CD4-positive, alpha-beta T cell treated with Interleukin-4 for 4 hours (primary cell): ENCODE results near the gene RHEB.

Source experiments
- DNase-seq: peaks from one replicate; pipeline ENCODE4 v3.0.0-alpha.2; 2020

RHEB gene

GRCh38 chr7:151447312-151447711, 72.4 kb downstream of the RHEB start:
- DNase-seq: no peak

GRCh38 chr7:151446412-151446811, 73.3 kb downstream of the RHEB start:
- DNase-seq: no peak

- DNase-seq: peak; percentile 7
Observed at GRCh38 chr7:151444632-151445031, 75.1 kb downstream of the RHEB start.

- DNase-seq: no peak
Observed at GRCh38 chr7:151442776-151443496, 76.8 kb downstream of the RHEB start.

- no peak for DNase-seq
Observed at GRCh38 chr7:151440799-151441445, 78.8 kb downstream of the RHEB start.

DNA sequence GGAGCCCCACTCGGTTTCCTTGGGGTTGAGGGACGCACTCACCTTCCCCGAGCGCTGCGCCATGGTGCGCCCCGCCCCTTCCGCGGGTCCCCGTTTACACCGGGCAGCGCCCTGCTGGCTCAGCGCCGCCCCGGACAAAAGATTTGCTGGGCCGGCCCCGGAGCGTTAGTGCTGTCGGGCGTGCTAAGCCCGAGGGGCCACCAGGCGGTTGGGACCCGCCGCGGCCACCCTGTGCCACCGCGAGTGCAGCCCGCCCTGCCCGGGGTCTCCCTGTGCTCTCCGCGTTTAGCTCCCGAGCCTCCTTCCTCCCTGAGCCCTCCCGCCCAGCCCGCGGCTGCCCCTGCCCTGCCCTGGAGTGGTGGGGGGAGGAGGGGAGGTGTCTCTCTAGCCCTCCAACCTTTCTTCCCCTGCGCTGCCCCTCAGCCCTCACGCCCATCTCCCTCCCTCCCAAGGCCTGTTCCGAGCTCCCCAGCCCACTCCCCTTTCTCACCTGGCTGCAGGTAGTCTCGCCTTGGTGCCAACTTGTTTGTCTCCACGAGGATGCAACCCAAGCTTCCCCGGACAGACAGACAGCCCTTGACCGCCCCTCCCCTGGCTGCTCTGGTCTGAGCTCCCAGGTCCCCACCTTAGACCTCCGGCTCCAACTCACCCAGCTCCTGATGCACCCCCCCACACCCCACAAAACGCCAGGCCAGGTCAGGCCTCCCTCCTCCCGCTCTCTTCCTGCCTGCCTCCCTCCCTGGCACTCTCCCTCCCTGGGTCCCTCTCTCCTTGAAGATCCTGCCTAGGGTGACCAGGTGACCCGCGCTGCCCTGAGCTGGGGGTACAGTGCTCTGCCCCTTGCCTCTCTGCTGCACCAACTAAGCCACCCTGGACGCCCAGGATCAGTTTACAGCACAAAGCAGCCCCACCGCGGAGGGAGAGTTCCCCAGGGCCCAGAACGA, 79.6 kb downstream of the RHEB start, which contains the start of gene CRYGN:
Gene CRYGN, minus strand, starts transcription at position 287 of the 944 bp plus-strand sequence. Its CDS starts 224 bp downstream, at position 63.
- DNase-seq: no peak

DNA sequence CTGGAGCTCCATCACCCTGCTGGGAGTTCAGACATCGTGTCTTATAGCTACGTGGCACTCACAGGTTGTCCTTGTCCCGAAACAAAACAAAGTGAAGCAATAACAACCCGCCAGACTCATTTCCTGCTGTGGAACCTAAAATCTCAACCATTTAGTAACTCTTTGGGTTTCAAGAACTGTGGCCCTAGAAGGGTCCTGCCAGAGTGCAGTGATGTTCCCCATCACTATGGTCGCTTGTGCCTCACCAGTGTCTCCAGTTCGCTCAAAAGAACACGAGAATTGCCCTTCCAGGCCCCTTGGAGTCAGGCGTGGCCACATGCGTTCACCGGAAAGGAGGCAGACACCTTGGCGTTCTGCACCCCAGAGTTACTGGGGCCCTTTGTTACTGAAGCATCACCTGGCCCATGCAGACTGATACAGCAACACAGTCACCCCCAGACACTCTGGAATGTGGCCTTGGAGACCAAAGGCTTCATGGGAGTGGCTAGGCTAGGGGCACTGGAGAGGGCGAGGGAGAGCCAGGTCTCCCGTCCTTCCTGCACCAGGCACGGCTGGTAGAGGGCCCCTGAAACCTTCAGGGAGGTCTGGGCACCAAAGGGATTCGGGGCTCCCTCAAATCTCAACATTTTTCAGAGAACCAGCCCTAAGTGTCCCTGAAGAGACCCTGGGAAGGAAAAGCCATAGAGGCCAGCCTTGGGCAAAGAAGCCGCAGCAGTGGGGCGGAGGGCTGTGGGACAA, 80.7 kb downstream of the RHEB start:
- no peak for DNase-seq

DNA sequence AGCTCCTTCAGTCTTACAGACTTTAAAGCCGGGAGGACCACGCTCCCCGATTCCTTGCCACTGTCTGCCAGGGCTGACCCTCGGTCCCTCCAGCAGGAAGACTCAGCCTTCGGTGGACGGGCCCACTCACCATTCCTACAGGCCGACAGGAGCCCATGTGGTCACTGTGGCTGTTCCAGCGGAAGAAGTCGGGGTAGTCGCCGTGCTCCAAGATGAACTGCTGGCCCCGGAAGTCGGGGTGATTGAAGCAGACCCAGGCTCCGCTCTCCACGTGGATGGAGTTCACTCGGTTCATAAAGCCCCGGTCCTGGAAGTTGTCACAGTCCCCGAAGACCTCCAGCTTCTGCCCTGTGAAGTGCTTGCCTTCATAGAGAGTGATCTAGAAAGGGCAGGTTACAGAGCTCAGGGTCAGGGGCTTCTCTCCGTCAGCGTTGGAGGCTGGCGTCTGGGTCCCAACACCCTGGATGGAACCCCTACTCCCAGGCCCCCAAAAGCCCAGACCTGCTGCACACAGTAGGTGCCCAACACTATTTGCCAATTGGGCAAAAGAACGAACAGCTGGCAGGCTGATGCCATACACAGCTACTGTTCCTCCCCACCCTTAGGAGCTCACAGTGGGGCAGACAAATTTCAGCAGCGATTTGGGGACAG, 81.7 kb downstream of the RHEB start:
- no peak for DNase-seq

DNA sequence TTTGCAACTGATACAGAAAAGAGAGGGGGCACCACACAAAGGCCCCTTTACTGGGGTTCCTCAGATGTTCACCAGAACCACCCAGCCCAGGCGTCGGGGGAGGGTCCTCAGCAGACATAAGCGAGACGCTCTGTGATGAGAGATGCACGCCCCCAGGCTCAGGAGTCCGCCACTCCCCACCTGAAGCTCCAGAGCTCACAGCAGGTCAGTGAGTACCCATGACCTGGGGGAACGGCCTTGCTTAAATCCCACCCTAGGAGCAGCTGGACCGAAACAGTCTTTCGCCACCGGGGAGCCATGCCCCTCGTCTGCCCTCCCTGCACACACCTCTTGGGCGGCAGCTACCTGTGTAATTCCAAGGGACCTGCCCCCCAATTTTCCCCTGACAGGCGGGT, 82.5 kb downstream of the RHEB start:
- no peak for DNase-seq

GRCh38 chr7:151436446-151437158, 83.1 kb downstream of the RHEB start:
- DNase-seq: no peak

- DNase-seq: no peak
Observed at GRCh38 chr7:151435971-151436370, 83.7 kb downstream of the RHEB start.

GRCh38 chr7:151435103-151435916, 84.4 kb downstream of the RHEB start:
- no peak for DNase-seq

- DNase-seq: no peak
Observed at GRCh38 chr7:151434549-151434948, 85.1 kb downstream of the RHEB start.

GRCh38 chr7:151433721-151434400, 85.8 kb downstream of the RHEB start:
- DNase-seq: no peak

- DNase-seq: peak; percentile 51
Observed at GRCh38 chr7:151432658-151433521, 86.8 kb downstream of the RHEB start.

GRCh38 chr7:151431768-151432311, 87.9 kb downstream of the RHEB start:
- DNase-seq: no peak

DNA sequence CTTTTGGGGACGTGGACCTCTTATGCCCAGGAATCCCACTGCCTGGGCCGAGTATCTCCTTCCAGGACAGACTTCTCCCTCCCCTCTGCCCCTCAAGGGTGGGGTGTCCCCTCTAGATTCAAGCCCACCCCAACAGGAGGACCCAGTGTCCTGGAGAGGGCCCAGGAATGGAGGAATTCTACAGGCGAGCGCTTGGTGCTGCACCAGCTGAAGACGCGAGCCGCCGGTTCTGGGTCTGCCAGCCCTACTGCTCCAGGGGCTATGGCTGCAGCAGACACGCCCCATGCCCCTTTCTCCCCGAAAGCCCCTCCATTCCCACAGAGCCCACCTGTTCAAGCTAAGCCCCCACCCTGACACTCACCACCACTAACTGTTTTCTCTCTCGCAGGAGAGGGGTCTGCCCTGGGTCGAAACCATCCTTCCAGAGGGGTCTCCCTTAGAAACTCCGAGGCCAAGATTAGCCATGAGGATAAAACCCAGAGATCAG, 88.4 kb downstream of the RHEB start:
- DNase-seq: no peak
